Coronary artery (tissue), 2 donors: ENCODE results near the gene CACNG6.

Experiments used
- DNase-seq: peaks from one replicate; pipeline ENCODE4 v3.0.0-alpha.2; 2017; ENCODE audit warnings: low spot score
- H3K27ac ChIP-seq, 2 donors: fragments of 200-600 bp; sonication (generic); one replicate each; pipeline ENCODE4 v1.5.1; 2016 to 2019
- H3K4me3 ChIP-seq: fragments of 200-600 bp; sonication (generic); 2 replicates; pipeline ENCODE4 v1.5.1; 2016; ENCODE audit warnings: mild to moderate bottlenecking, moderate library complexity
- TF ChIP-seq, protein P1 (sequence below): fragments of 200-600 bp; sonication (generic); IDR thresholded peaks from one replicate; pipeline ENCODE4 v1.5.1; 2019; ENCODE audit warnings: antibody characterized with exemption

CACNG6 gene

DNA sequence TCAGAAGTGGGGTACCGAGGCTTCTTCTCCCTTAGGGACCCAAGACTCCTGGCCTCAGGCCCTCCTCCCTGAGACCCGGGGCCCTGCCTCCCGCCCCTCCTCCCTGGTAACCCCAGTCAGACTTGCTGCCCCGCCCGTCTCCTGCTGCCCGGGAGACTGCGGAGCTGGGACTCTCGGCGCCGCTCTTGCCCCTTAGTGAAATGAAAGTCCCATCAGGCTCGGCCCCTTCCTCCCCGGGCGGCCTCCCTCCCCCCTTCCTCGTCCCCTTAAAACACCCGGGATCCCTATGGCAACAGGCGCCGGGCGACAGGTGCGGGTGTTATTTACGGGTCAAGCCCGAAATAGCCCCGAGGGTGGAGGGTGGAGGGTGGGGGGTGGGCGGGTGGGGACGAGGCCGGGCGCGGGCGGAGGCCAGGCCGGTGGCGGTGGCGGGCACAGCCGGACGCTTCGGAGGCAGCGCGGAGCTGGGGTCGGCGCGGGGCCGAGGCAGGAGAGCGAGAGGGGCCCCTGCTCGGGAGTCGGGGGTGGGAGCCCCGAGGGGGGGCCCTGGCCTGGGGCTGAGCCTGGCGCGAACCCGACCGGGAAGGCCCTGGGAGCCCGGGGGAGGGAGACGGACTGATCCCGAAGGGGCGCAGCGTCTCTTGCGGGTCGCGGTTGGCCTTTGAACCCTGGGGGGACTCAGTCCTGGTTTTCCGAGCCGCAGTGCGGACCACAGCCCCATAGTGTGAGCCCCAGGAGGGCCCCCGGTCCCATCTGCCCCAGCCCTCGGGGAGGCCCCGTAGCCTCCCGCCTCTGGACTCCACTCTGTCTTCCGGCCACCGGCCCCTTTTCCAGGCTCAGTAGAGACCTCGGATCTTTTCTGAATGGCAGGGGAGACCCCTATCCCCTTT, at the start of gene CACNG6:
CACNG6 (plus strand) TSS at position 414 of the 890 bp plus-strand sequence. CDS start 1,241 bp downstream, outside the sequence.
- no peak for DNase-seq
- Histone ChIP-seq H3K27ac (no peak within 1 kb of the TSS), H3K4me3 (peak within 1 kb of the TSS; percentile 62)
- TF ChIP-seq, protein P1, sequence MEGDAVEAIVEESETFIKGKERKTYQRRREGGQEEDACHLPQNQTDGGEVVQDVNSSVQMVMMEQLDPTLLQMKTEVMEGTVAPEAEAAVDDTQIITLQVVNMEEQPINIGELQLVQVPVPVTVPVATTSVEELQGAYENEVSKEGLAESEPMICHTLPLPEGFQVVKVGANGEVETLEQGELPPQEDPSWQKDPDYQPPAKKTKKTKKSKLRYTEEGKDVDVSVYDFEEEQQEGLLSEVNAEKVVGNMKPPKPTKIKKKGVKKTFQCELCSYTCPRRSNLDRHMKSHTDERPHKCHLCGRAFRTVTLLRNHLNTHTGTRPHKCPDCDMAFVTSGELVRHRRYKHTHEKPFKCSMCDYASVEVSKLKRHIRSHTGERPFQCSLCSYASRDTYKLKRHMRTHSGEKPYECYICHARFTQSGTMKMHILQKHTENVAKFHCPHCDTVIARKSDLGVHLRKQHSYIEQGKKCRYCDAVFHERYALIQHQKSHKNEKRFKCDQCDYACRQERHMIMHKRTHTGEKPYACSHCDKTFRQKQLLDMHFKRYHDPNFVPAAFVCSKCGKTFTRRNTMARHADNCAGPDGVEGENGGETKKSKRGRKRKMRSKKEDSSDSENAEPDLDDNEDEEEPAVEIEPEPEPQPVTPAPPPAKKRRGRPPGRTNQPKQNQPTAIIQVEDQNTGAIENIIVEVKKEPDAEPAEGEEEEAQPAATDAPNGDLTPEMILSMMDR: no peak

GRCh38 chr19:53942001-53942786, 49.2 kb upstream of the CACNG6 start:
- no peak overlapping the region for H3K27ac ChIP-seq

DNA sequence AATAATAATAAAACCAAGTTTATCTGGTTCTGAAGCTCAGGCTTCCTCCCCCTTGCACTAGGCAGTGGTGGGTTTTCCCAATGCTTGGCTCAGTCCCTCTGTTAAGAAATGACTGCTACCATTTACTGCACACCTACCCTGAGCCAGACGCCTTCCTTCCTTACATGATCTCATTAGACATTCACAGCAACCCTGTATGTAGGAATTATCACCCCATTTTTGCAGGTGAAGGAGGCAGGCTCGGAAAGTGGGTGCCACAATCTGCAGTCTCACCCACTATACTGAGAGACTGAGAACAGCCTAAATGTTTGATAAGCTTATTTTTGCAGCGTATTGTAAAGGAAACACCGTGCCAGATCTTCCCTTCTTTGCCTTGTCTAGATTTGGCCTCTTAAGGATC, 47.0 kb upstream of the CACNG6 start:
- no peak for DNase-seq
- TF ChIP-seq, protein P1: no peak
- Histone ChIP-seq H3K27ac (no peak overlapping the region), H3K4me3 (no peak overlapping the region)

More at GRCh38 chr19:53942001-53942786, 49.2 kb upstream of the CACNG6 start:
- DNase-seq: no peak
- TF ChIP-seq, protein P1: no peak
- H3K4me3 ChIP-seq: no peak overlapping the region

DNA sequence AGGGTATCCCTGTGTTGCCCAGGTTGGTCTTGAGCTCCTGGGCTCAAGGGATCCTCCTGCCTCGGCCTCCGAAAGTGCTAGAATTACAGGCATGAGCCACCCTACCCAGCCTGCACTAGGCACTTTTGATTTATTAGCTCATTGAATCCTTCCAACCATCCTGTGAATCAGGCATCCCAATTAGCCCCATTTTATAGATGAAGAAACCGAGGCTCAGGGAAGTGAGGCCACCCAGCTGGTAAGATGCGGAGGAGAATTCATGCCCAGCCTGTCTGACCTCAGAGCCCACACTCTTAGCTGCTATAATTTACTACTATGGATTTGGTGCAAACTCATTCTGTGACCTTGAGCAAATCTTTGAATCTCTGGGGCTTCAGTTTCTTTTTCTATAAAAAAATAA, 46.5 kb upstream of the CACNG6 start:
- DNase-seq: no peak
- no peak overlapping the region for H3K27ac ChIP-seq
- H3K4me3 ChIP-seq: no peak overlapping the region
- TF ChIP-seq, protein P1: no peak

- no peak overlapping the region for H3K4me3 ChIP-seq
- no peak for DNase-seq
- TF ChIP-seq, protein P1: no peak
These were observed 46.0 kb upstream of the CACNG6 start for GRCh38 chr19:53945441-53945840.

GRCh38 chr19:53945998-53946397, 45.4 kb upstream of the CACNG6 start:
- no peak overlapping the region for H3K4me3 ChIP-seq
- DNase-seq: no peak

More at GRCh38 chr19:53945441-53945840, 46.0 kb upstream of the CACNG6 start:
- H3K27ac ChIP-seq: no peak overlapping the region

More at GRCh38 chr19:53945998-53946397, 45.4 kb upstream of the CACNG6 start:
- H3K27ac ChIP-seq: no peak overlapping the region
- TF ChIP-seq, protein P1: no peak
